OCI-LY3 (cell line): Measurements from ENCODE around the gene MYL2.

Source experiments
- H2AFZ ChIP-seq: fragments of 200-600, 300-600 bp; shearing (Covaris generic); 2 replicates; pipeline ENCODE4 v1.6.0; 2014; ENCODE audit warnings: antibody characterized with exemption, low read depth, low read length
- H3K27ac ChIP-seq: fragments of 200-600, 300-600 bp; sonication (generic); 2 replicates; pipeline ENCODE4 v1.5.1; 2014; ENCODE audit warnings: mild to moderate bottlenecking, low read length, moderate library complexity, mixed read lengths
- H3K27me3 ChIP-seq: fragments of 200-600, 300-600 bp; sonication (generic); 2 replicates; pipeline ENCODE4 v1.6.1; 2014; ENCODE audit warnings: low read depth, low read length, mixed read lengths
- H3K36me3 ChIP-seq: fragments of 200-600, 300-600 bp; sonication (generic); replicated peaks from 2 replicates; pipeline ENCODE3; 2014; ENCODE audit warnings: low read depth, low read length, mixed read lengths
- H3K4me1 ChIP-seq: fragments of 300-600, 200-600 bp; sonication (generic); 2 replicates; pipeline ENCODE4 v1.6.1; 2014; ENCODE audit warnings: low read length, mixed read lengths
- H3K4me2 ChIP-seq: fragments of 200-600, 300-600 bp; sonication (generic); 2 replicates; pipeline ENCODE4 v1.6.1; 2014; ENCODE audit warnings: low read length, mixed read lengths
- H3K4me3 ChIP-seq: fragments of 300-600, 200-600 bp; sonication (generic); 2 replicates; pipeline ENCODE4 v1.5.1; 2014; ENCODE audit warnings: antibody characterized with exemption, mild to moderate bottlenecking, low read length, moderate library complexity
- H3K79me2 ChIP-seq: fragments of 300-600, 200-600 bp; shearing (Covaris generic); 2 replicates; pipeline ENCODE4 v1.6.1; 2014; ENCODE audit warnings: mild to moderate bottlenecking, low read length, mixed read lengths
- H3K9ac ChIP-seq: fragments of 300-600, 200-600 bp; shearing (Covaris generic); 2 replicates; pipeline ENCODE4 v1.6.0; 2014; ENCODE audit warnings: mild to moderate bottlenecking, low read length, moderate library complexity
- H3K9me3 ChIP-seq: fragments of 200-600, 300-600 bp; shearing (Covaris generic); 2 replicates; pipeline ENCODE4 v1.6.1; 2014; ENCODE audit warnings: low read length, mixed read lengths; ENCODE audit not compliant: insufficient read depth
- H4K20me1 ChIP-seq: fragments of 200-600, 300-600 bp; sonication (generic); 2 replicates; pipeline ENCODE4 v1.6.1; 2016; ENCODE audit warnings: low read length, mixed read lengths; ENCODE audit not compliant: insufficient read depth
- EZH2phosphoT487 ChIP-seq: fragments of 200-600 bp; shearing (Covaris generic); IDR thresholded peaks from 2 replicates; pipeline ENCODE4 v1.6.1; 2018; ENCODE audit warnings: antibody characterized with exemption, mixed run types, low read depth
- TF ChIP-seq, protein P1 (sequence below): fragments of 200-600, 300-600 bp; sonication (generic); IDR thresholded peaks from 2 replicates; pipeline ENCODE4 v1.5.1; 2014; ENCODE audit warnings: antibody characterized with exemption, low read length, low read depth

The MYL2 gene

DNA sequence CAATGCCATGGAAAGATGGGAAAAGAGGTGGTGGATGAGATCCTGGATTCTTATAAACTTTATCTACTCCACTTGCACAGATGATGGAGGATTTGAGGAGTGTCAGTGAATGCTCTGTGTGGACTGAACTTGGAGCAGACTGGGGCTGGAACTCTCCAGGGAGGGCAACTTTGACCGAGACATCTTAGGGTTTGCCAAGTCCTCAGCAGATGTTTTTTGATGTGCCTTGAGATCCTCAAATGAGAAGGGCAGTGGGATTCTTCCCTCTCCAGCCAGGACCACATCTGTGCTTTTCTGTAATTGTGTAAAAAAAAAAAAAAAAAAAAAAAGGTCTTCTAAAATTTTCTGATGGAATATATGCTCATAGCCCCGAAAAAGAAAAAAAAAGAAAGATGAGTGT lies 23.0 kb upstream of the MYL2 start:
- Histone ChIP-seq H2AFZ (no peak overlapping the region), H3K9me3 (peaks cover 6% of the 10 kb centered on the region; the same call in 1 of the 2 replicates), H4K20me1 (no peaks in the 10 kb centered on the region), H3K79me2 (no peaks in the 10 kb centered on the region), H3K27me3 (peaks cover 10% of the 10 kb centered on the region; the same call in 1 of the 2 replicates), H3K4me1 (no peaks in the 10 kb centered on the region), H3K4me2 (no peak overlapping the region), H3K4me3 (no peak overlapping the region), H3K9ac (no peak overlapping the region), H3K36me3 (no peaks in the 10 kb centered on the region), H3K27ac (no peak overlapping the region)
- TF ChIP-seq, protein P1, sequence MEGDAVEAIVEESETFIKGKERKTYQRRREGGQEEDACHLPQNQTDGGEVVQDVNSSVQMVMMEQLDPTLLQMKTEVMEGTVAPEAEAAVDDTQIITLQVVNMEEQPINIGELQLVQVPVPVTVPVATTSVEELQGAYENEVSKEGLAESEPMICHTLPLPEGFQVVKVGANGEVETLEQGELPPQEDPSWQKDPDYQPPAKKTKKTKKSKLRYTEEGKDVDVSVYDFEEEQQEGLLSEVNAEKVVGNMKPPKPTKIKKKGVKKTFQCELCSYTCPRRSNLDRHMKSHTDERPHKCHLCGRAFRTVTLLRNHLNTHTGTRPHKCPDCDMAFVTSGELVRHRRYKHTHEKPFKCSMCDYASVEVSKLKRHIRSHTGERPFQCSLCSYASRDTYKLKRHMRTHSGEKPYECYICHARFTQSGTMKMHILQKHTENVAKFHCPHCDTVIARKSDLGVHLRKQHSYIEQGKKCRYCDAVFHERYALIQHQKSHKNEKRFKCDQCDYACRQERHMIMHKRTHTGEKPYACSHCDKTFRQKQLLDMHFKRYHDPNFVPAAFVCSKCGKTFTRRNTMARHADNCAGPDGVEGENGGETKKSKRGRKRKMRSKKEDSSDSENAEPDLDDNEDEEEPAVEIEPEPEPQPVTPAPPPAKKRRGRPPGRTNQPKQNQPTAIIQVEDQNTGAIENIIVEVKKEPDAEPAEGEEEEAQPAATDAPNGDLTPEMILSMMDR: no peak
- TF ChIP-seq EZH2phosphoT487: no peak

DNA sequence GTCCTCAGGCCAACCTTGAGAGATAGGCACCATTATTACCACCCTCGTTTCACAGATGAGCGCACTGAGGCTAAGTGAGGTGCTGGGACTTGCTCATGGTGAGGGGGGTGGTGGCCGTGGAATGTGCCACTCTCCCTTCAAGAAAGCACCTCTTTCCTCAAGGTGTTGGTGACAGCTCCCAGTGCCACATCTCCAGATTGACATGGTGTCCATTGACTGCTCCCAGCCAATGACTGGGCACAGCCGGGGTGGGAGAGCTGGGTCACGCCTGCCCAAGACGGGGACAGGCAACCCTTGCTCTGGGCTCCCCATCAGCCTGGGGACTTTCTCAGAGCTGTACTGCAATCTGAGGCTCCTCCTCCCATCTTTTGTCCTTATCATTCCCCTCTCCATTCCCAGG lies 21.0 kb upstream of the MYL2 start:
- Histone ChIP-seq H4K20me1 (no peaks in the 10 kb centered on the region), H3K4me3 (no peak overlapping the region), H3K36me3 (no peaks in the 10 kb centered on the region), H3K4me2 (no peak overlapping the region), H2AFZ (no peak overlapping the region), H3K4me1 (peaks cover 10% of the 10 kb centered on the region), H3K9me3 (peaks cover 3% of the 10 kb centered on the region; the same call in 1 of the 2 replicates), H3K9ac (no peak overlapping the region), H3K79me2 (no peaks in the 10 kb centered on the region), H3K27me3 (peaks cover 10% of the 10 kb centered on the region; the same call in 1 of the 2 replicates), H3K27ac (no peak overlapping the region)
- TF ChIP-seq, protein P1: no peak
- TF ChIP-seq EZH2phosphoT487: no peak

DNA sequence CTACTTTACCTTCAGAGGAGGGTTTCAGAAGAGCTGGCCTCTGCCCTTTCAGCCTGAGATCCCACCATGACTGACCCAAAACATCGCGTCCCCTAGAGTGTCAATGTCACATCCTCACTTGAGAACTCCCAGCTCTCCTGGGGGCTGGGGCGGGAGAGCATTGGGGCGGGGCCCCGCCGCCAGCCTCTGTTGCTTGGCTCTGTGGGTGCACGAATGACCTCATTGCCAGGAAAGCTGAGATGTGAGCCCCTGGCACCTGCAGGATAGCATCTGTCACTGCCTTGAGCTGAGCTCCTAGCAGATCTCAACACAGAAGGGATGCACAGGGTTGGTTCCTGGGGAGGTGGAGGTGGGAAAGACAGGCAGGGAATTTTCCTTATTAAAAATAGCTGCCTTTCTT lies 20.6 kb upstream of the MYL2 start:
- Histone ChIP-seq H3K27me3 (peaks cover 10% of the 10 kb centered on the region), H4K20me1 (no peaks in the 10 kb centered on the region), H3K4me1 (peaks cover 13% of the 10 kb centered on the region), H3K27ac (no peak overlapping the region), H3K36me3 (no peaks in the 10 kb centered on the region), H3K9me3 (no peaks in the 10 kb centered on the region), H3K9ac (no peak overlapping the region), H3K4me2 (no peak overlapping the region), H3K4me3 (no peak overlapping the region), H3K79me2 (no peaks in the 10 kb centered on the region), H2AFZ (no peak overlapping the region)
- no peak for TF ChIP-seq EZH2phosphoT487
- TF ChIP-seq, protein P1: no peak

DNA sequence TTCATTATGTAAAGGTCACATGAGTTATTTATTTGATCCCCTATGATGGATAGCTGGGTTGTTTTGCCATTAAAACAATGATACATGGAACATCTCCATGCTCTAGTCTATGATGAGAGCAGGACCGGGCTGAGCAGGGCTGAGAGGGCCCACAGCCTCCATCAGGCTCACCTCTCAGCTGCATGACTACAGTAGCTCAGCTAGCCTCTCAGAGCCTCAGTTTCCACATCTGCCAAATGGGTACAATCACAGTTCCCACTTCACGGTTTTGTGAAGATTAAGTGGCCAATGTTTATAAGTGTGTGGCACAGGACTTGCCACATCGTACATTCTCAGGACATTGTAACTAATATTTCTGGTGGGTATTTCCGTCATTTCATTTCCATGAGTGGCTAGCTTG lies 19.9 kb upstream of the MYL2 start:
- Histone ChIP-seq H3K9me3 (no peaks in the 10 kb centered on the region), H3K4me1 (peaks cover 13% of the 10 kb centered on the region), H2AFZ (no peak overlapping the region), H3K27me3 (peaks cover 10% of the 10 kb centered on the region), H3K79me2 (no peaks in the 10 kb centered on the region), H4K20me1 (no peaks in the 10 kb centered on the region), H3K9ac (no peak overlapping the region), H3K27ac (no peak overlapping the region), H3K4me3 (no peak overlapping the region), H3K36me3 (no peaks in the 10 kb centered on the region), H3K4me2 (no peak overlapping the region)
- no peak for TF ChIP-seq EZH2phosphoT487
- TF ChIP-seq, protein P1: no peak
